ENCODE results near the gene RILP.
A peak's percentile ranks its signal among the peaks of the same experiment; 100 is the strongest.
"Not testable (repeated sequence)": the region's sequence is repeated elsewhere in the genome, so short reads cannot be mapped to it uniquely, and the experiment has no call there.

Gene RILP

GRCh38 chr17:1653735-1654134, 4.1 kb upstream of the RILP start:
- no peak for DNase-seq (ENCODE audit: low spot score in 2 of 2)
- H3K4me1 Mint-ChIP-seq: peaks cover 11% of the 10 kb centered on the region
- H3K4me3 Mint-ChIP-seq: no peak overlapping the region
- ATAC-seq: no peak
- no peaks in the 10 kb centered on the region for H3K9me3 Mint-ChIP-seq
- no peak overlapping the region for H3K27ac Mint-ChIP-seq
- H3K36me3 Mint-ChIP-seq: peaks cover 90% of the 10 kb centered on the region

- DNase-seq (ENCODE audit: low spot score in 2 of 2); H3K9me3 Mint-ChIP-seq; ATAC-seq; H3K4me3 Mint-ChIP-seq: not testable (repeated sequence)
- Mint-ChIP-seq H3K27ac (peak overlapping the region; percentile 63), H3K36me3 (peaks cover 81% of the 10 kb centered on the region), H3K4me1 (peaks cover 11% of the 10 kb centered on the region)
Measured at GRCh38 chr17:1652794-1653193, 3.1 kb upstream of the RILP start.

DNA sequence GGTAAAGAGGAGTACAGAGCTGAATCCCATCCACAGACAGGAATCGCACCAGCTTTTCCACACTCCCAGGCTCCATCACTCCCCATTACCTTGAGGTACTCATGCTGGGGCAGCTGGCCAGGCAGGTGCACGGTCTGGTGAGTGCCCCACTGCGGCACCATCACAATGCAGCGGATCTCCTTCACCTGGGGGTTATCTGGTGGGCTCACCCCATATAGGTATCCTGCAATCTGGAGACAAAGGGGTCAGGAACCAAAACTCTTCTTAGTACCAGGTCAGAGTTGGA, 1.8 kb upstream of the RILP start:
- DNase-seq (ENCODE audit: low spot score in 2 of 2) (no peak), ATAC-seq (no peak)
- Mint-ChIP-seq H3K27ac (no peak overlapping the region), H3K36me3 (peaks cover 68% of the 10 kb centered on the region), H3K4me1 (peaks cover 14% of the 10 kb centered on the region), H3K9me3 (no peaks in the 10 kb centered on the region), H3K4me3 (no peak overlapping the region)

DNA sequence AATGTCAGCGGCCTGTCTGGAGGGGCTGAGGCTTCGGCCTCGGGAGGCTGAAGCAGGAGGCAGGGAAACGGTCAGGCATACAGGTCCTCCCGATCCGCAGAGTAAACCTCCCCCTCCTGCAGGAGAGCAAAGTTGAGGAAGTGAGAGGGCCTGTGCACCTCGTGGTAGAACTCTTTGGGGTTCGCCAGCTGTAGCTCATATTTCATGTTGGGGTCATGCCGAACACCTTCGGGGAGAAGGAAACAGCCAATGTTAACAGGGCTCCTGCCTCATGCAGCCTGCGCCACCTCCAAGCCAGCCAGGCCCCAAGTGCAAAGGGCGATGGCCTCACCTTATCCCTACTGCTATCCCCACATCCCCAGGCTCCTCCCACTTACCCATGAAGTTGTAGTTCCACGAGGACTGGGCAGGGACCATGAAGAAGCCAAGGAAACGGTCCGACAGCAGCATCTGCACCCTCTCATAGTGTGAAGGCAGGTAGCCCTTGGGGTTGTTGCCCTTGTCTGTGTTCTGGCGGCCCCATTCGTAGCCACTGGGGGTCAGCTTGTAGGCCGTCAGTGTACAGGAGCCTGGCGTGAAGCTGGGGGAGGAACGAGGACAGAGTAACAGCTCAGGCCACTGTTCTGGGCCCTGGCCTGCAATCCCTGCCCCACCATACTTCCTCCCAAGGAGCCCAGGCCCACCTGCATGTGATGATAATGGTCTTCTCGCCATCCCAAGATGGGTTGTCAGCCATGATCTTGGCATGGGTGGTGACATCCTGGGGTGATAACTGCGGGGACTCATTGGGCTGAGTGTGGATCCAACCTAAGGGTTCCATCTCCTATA, 1.3 kb upstream of the RILP start:
- H3K4me1 Mint-ChIP-seq: peaks cover 19% of the 10 kb centered on the region
- no peak overlapping the region for H3K4me3 Mint-ChIP-seq
- peaks cover 62% of the 10 kb centered on the region for H3K36me3 Mint-ChIP-seq
- no peak overlapping the region for H3K27ac Mint-ChIP-seq
- no peak for ATAC-seq
- no peaks in the 10 kb centered on the region for H3K9me3 Mint-ChIP-seq
- DNase-seq (ENCODE audit: low spot score in 2 of 2): peak in 1 of 2 donors; percentile 55

DNA sequence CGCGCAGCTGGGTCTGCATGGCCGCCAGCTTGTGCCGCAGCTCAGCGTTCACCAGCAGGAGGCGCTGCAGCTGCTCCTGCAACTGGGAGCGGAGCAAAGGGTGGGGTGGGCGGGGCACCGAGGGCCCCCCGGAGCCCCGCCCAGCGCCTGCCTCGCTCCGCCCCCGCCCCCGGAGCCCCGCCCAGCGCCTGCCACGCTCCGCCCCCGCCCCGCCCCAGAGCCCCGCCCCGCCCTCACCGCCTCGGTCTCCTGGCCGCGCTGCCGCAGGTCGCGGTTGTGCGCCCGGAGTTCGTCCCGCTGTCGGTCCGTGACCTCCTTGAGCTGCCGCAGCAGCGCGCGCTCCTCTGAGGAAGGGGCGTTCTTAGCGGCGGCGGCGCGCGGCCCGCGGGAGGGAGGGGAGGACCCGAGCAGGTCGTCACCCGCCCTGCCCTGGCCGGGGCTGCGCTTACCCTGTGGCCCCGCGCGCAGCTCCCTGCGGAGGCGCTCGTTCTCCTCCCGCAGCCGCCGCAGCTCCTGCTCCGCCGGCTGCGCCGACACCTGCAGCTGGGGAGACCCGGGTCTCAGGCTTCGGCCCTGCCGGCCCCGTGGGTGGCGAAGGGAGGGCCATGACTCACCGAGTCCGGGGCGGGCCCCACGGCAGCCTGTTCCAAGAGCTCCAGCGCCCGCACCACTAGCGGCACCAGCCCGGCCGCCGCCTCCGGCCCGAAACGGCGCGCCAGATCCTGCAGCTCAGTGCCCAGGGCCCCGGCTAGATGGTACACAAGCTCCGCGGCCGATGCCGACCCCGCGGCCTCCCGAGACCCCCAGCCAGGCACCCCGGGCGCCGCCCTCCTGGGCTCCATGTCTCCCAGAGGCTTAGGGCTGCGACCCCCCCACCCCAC, 463 bp downstream of the RILP start:
- H3K4me1 Mint-ChIP-seq: peaks cover 37% of the 10 kb centered on the region
- H3K4me3 Mint-ChIP-seq: peak overlapping the region; percentile 62
- H3K36me3 Mint-ChIP-seq: peaks cover 49% of the 10 kb centered on the region
- H3K27ac Mint-ChIP-seq: peak overlapping the region; percentile 52
- H3K9me3 Mint-ChIP-seq: no peaks in the 10 kb centered on the region
- peak; percentile 95 to 97 for DNase-seq (ENCODE audit: low spot score in 2 of 2)
- ATAC-seq: peak; percentile 84

- Mint-ChIP-seq H3K4me1 (peaks cover 41% of the 10 kb centered on the region), H3K27ac (no peak overlapping the region)
Measured at GRCh38 chr17:1648173-1648962, 1.3 kb downstream of the RILP start.

GRCh38 chr17:1647802-1648171, 1.9 kb downstream of the RILP start:
- peak overlapping the region; percentile 62 for H3K4me3 Mint-ChIP-seq
- ATAC-seq (no peak), DNase-seq (ENCODE audit: low spot score in 2 of 2) (no peak)
- H3K27ac Mint-ChIP-seq: no peak overlapping the region
- H3K4me1 Mint-ChIP-seq: peaks cover 41% of the 10 kb centered on the region
- peaks cover 37% of the 10 kb centered on the region for H3K36me3 Mint-ChIP-seq
- no peaks in the 10 kb centered on the region for H3K9me3 Mint-ChIP-seq

More at GRCh38 chr17:1648173-1648962, 1.3 kb downstream of the RILP start:
- DNase-seq (ENCODE audit: low spot score in 2 of 2) (no peak), ATAC-seq (peak; percentile 9)
- Mint-ChIP-seq H3K9me3 (no peaks in the 10 kb centered on the region), H3K36me3 (peaks cover 43% of the 10 kb centered on the region), H3K4me3 (peak overlapping the region; percentile 62)

DNA sequence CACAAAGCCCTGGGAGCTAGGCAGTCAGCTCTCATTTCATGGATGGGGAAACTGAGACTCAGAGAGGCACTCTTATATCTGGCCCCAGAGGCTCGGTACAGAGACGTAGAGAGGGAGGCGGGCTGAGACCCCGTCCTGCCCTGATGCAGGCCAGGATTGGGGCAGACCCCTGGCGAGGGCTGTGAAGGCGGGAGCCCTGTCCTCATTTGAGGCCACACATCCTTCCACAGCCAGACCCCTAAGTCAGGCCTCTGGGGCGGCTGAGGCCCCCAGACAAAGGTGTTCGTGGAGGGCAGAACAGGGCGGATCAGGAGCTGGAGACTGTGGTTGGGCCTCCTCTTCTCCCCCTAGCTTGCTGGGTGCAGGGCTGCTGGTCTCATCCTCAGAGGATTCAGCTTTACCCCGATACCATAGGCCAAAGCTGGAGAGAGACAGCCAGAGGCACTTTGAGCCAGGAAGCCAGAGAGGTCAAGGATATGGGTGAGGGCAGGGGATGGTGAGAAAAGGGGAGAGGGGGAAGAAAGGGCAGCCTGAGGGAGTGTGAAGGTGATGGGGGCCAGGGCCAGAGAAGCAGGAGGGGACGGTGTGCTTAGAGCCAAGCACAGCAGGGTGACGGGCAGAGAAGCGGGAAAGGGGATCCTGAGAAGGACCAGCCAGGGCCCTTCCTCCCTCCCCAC, 3.3 kb downstream of the RILP start:
- H3K27ac Mint-ChIP-seq: peak overlapping the region; percentile 60
- peak overlapping the region; percentile 82 for H3K4me3 Mint-ChIP-seq
- DNase-seq (ENCODE audit: low spot score in 2 of 2): no peak

GRCh38 chr17:1645207-1646171, 4.2 kb downstream of the RILP start, which contains the start of gene SCARF1:
Gene SCARF1, minus strand, starts transcription at chr17:1645732. Its CDS starts 35 bp downstream, at chr17:1645697.
- Mint-ChIP-seq H3K4me3 (peak within 1 kb of the TSS; percentile 82), H3K9me3 (no peaks in the 10 kb centered on the region), H3K27ac (peak within 1 kb of the TSS; percentile 92), H3K36me3 (peaks cover 14% of the 10 kb centered on the region), H3K4me1 (peaks cover 41% of the 10 kb centered on the region)
- ATAC-seq: no peak
- no peak for DNase-seq (ENCODE audit: low spot score in 2 of 2)

More for the DNA sequence above, 3.3 kb downstream of the RILP start:
- no peak for ATAC-seq
- no peaks in the 10 kb centered on the region for H3K9me3 Mint-ChIP-seq
- peaks cover 41% of the 10 kb centered on the region for H3K4me1 Mint-ChIP-seq
- peaks cover 23% of the 10 kb centered on the region for H3K36me3 Mint-ChIP-seq

DNA sequence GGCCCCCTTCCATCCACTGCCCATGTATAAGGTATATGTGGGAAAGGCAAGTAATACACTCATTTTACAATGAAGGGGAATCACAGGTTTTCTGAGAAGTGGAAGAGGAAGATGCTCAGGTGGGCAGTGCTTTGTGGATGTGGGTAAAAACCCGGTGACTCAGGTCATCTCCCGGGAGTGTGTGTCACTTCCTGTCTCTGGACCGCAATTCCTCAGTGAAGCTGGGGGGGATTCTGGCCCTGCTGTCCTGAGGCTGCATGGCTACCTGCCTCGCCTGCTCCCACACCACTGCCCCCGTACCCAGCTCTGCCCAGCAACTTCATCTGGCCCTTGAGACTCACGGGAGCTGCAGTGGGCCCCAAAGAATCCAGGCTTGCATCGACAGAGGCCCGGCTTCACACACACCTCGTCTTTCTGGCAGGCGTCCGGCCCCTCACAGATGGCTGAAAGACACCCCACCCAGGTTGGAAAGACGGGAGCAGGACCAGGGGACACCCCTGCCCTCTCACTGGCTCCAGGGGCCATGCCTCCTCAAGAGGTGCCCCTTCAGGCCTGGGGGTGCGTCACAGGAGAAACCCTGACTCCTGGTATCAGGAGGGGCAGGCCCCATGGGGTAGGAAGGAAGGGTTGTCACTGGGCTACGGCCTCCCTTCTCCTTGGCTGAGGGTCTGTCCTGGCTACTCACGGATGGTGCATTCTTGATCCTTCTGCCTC, 5.0 kb downstream of the RILP start:
- H3K4me1 Mint-ChIP-seq: peaks cover 37% of the 10 kb centered on the region
- peak; percentile 52 for ATAC-seq
- peak; percentile 30 to 71 for DNase-seq (ENCODE audit: low spot score in 2 of 2)

DNA sequence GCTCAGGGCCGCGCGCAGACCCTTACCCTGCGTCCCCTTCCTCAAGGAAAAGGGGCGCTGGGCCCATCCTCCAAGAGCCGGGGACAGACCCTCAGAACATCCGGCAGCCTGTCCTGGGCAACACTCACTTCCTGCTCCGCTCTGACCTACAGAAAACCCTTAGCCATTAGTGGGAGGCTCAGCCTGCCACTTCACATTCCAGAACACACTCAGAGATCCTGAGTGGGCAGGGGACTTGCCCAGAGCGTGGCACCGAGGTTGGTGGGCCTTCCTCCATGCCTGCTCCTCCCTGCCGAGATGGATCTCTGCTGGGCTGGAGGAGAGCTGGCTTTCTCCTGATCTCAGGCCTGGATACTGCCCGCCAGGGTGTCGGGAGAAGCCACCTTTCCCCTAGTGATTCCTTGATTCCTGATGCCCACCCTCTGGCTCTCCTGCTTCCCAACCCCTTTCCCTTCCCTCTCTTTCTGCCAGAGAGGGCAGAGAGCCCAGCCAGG, 5.6 kb downstream of the RILP start:
- no peak for DNase-seq (ENCODE audit: low spot score in 2 of 2)
- H3K27ac Mint-ChIP-seq: peak overlapping the region; percentile 92
- peaks cover 6% of the 10 kb centered on the region for H3K36me3 Mint-ChIP-seq
- peak overlapping the region; percentile 82 for H3K4me3 Mint-ChIP-seq
- H3K4me1 Mint-ChIP-seq: peaks cover 37% of the 10 kb centered on the region
- no peaks in the 10 kb centered on the region for H3K9me3 Mint-ChIP-seq
- ATAC-seq: peak; percentile 6

More for the DNA sequence above, 5.0 kb downstream of the RILP start:
- peaks cover 6% of the 10 kb centered on the region for H3K36me3 Mint-ChIP-seq
- H3K9me3 Mint-ChIP-seq: no peaks in the 10 kb centered on the region
- peak overlapping the region; percentile 92 for H3K27ac Mint-ChIP-seq
- peak overlapping the region; percentile 82 for H3K4me3 Mint-ChIP-seq

GRCh38 chr17:1643293-1643998, 6.2 kb downstream of the RILP start:
- peak; percentile 40 for ATAC-seq
- Mint-ChIP-seq H3K4me1 (peaks cover 37% of the 10 kb centered on the region), H3K36me3 (peaks cover 6% of the 10 kb centered on the region), H3K4me3 (peak overlapping the region; percentile 82), H3K27ac (peak overlapping the region; percentile 92), H3K9me3 (no peaks in the 10 kb centered on the region)
- DNase-seq (ENCODE audit: low spot score in 2 of 2): peak; percentile 38 to 74

DNA sequence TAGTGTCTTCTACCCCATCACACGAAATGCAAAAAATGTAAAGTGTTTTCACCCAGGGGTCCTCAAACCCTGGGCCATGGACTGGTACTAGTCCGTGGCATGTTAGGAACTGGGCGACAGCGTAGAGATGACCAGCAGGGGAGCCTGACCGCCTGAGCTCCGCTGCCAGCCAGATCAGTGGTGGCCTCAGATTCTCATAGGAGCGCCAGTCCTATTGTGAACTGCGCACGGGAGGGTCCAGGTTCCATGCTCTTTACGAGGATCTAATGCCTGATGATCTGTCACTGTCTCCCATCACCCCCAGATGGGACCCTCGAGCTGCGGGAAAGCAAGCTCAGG, 8.6 kb downstream of the RILP start:
- H3K36me3 Mint-ChIP-seq: peaks cover 6% of the 10 kb centered on the region

More for the DNA sequence above, 8.6 kb downstream of the RILP start:
- no peak overlapping the region for H3K27ac Mint-ChIP-seq
- no peak for DNase-seq (ENCODE audit: low spot score in 2 of 2)
- H3K4me1 Mint-ChIP-seq: peaks cover 23% of the 10 kb centered on the region
- H3K4me3 Mint-ChIP-seq: no peak overlapping the region
- H3K9me3 Mint-ChIP-seq: no peaks in the 10 kb centered on the region
- no peak for ATAC-seq

Data from stimulated activated effector memory CD8-positive, alpha-beta T cell treated with anti-CD3 and anti-CD28 coated beads, Interleukin-12 subunit alpha, Interleukin-12 subunit beta, amount 100 ng/mL, for 72 hours (primary cell).